Cardiac muscle cell (in vitro differentiated cells and primary cell): Measurements from ENCODE around the gene PSTPIP1. TPM values are rescaled to one million over a fixed set of nuclear protein-coding genes. Genes with fewer than 3 reads are reported as not detected.

Experiments used
- DNase-seq, 2 donors: peaks; one replicate each; pipeline versions ENCODE4 v3.0.0 to v3.0.0-alpha.2; 2010 to 2017; ENCODE audit warnings: low read depth in 1 of 2, low spot score in 1 of 2
- H3K27ac ChIP-seq: fragments of 200-600 bp; sonication (generic); 2 replicates; pipeline ENCODE4 v1.5.1; 2016
- H3K27me3 ChIP-seq: fragments of 200-600 bp; sonication (generic); 2 replicates; pipeline ENCODE4 v1.6.0; 2016; ENCODE audit warnings: control low read depth
- H3K36me3 ChIP-seq: fragments of 200-600 bp; sonication (generic); 2 replicates; pipeline ENCODE4 v1.5.1; 2016; ENCODE audit warnings: control low read depth
- H3K4me1 ChIP-seq: fragments of 200-600 bp; sonication (generic); 2 replicates; pipeline ENCODE4 v1.8.1; 2017; ENCODE audit warnings: low read depth, mild to moderate bottlenecking, mixed run types
- H3K4me3 ChIP-seq: fragments of 200-600 bp; sonication (generic); 2 replicates; pipeline ENCODE4 v1.5.1; 2016; ENCODE audit warnings: mild to moderate bottlenecking
- H3K9me3 ChIP-seq: fragments of 200-600 bp; sonication (generic); 2 replicates; pipeline ENCODE4 v1.5.1; 2017; ENCODE audit warnings: low read depth, mild to moderate bottlenecking, control low read depth
- polyA plus RNA-seq: library from polyadenylated mRNA; unstranded; fragments of >200 nt; fragmentation: Nextera tagmentation; extraction: Ambion mirVana; gene quantifications from 2 replicates; pipeline ENCODE4 v1.2.1, GENCODE V29; 2016
- total RNA-seq: library from RNA; depleted of rRNA; stranded (reverse); fragments of >200 nt; gene quantifications from 2 replicates; pipeline ENCODE4 v1.2.3, GENCODE V29; 2016
- TF ChIP-seq, protein P1 (sequence below): IDR thresholded peaks from 2 replicates; pipeline ENCODE4 v1.5.1; 2012; ENCODE audit warnings: low read depth, mild to moderate bottlenecking, low read length

Gene PSTPIP1
- total and polyA plus RNA-seq, 2 experiments from 2014 or later: 0.26 to 0.63 TPM

DNA sequence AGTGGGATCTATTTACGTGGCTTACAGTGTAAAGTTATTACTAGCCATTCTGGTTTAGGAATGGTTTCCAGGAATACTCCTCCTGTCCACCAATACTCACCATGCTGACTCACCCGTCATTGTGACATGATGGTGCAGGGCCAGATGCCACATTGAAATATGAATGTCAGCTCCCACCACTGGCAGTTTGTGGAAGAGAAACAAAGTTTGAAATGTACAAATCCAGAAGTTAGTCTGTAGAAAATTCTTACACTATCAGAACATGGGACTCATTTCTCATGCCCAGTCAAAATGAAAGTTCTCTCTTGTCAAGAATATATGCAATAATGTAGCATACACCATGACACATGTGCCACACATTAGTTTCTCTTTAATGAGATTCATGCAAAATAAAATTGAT, 90.4 kb downstream of the PSTPIP1 start:
- Histone ChIP-seq H3K27ac (no peak overlapping the region), H3K4me1 (no peaks in the 10 kb centered on the region), H3K36me3 (no peaks in the 10 kb centered on the region), H3K4me3 (no peak overlapping the region), H3K27me3 (no peaks in the 10 kb centered on the region), H3K9me3 (no peaks in the 10 kb centered on the region)
- TF ChIP-seq, protein P1, sequence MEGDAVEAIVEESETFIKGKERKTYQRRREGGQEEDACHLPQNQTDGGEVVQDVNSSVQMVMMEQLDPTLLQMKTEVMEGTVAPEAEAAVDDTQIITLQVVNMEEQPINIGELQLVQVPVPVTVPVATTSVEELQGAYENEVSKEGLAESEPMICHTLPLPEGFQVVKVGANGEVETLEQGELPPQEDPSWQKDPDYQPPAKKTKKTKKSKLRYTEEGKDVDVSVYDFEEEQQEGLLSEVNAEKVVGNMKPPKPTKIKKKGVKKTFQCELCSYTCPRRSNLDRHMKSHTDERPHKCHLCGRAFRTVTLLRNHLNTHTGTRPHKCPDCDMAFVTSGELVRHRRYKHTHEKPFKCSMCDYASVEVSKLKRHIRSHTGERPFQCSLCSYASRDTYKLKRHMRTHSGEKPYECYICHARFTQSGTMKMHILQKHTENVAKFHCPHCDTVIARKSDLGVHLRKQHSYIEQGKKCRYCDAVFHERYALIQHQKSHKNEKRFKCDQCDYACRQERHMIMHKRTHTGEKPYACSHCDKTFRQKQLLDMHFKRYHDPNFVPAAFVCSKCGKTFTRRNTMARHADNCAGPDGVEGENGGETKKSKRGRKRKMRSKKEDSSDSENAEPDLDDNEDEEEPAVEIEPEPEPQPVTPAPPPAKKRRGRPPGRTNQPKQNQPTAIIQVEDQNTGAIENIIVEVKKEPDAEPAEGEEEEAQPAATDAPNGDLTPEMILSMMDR: no peak
- DNase-seq: no peak

Other genes starting within 250 kb of the PSTPIP1 start
- gene SCAPER, start 89.8 kb upstream of the PSTPIP1 start, total RNA-seq: 17.9 and 27.0 TPM in 2 replicates
- 35.7 and 36.8 TPM in 2 replicates for gene SCAPER, start 89.8 kb upstream of the PSTPIP1 start, polyA plus RNA-seq
- gene RCN2, start 63.4 kb upstream of the PSTPIP1 start, total RNA-seq: 68.4 and 73.4 TPM in 2 replicates
- 150 and 160 TPM in 2 replicates for gene RCN2, start 63.4 kb upstream of the PSTPIP1 start, polyA plus RNA-seq
- 302 and 316 TPM in 2 replicates for gene TSPAN3, start 76.0 kb downstream of the PSTPIP1 start, total RNA-seq
- 411 and 427 TPM in 2 replicates for gene TSPAN3, start 76.0 kb downstream of the PSTPIP1 start, polyA plus RNA-seq